Measurements from ENCODE around the gene CHID1.

DNA sequence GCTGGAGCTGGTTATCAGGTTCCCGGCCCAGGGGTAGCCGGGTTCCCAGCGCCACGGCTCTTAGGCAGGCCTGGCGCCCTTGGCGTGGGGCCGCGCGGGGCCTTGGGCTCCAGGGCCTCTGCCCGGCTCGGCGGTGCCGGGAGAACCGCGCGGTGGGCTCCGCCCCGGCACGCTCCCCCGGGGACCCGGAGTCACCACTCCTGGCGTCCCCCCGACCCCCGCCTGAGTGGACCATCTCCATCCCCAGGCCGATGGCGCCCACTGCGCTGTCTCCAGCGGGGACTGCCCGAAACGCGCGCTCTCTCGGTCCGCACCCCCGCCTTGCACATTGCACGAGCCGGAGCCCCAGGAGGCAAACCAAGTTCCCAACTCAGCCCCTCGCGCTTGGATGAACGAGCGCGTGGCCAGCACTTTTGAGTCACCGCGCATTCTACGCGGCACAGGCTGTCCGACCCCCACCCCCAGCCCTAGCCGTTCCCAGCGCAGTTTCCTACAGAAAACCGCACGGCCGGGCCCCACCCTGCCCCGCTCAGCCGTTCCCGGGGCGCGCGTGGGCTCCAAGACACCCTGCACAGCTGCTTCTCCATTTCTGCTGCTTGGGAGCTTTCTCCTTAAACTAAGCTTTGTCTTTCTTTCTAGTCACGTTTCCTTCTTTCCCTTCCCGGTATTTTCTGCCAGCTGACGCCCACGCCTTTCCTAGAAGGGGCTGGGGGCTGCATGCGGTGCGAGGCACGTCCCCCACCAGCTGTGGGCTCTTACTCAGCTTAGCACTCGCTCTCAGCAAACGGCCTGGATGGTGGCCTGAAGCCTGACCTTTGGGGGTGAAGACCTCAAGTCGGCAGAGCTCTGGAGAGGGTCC, 650 bp upstream of the CHID1 start:
- no peak for TF ChIP-seq EZH2 (IDR thresholded peaks at IDR 0.05; ENCODE audit: low read length, missing control alignments)
- TF ChIP-seq, protein P1, sequence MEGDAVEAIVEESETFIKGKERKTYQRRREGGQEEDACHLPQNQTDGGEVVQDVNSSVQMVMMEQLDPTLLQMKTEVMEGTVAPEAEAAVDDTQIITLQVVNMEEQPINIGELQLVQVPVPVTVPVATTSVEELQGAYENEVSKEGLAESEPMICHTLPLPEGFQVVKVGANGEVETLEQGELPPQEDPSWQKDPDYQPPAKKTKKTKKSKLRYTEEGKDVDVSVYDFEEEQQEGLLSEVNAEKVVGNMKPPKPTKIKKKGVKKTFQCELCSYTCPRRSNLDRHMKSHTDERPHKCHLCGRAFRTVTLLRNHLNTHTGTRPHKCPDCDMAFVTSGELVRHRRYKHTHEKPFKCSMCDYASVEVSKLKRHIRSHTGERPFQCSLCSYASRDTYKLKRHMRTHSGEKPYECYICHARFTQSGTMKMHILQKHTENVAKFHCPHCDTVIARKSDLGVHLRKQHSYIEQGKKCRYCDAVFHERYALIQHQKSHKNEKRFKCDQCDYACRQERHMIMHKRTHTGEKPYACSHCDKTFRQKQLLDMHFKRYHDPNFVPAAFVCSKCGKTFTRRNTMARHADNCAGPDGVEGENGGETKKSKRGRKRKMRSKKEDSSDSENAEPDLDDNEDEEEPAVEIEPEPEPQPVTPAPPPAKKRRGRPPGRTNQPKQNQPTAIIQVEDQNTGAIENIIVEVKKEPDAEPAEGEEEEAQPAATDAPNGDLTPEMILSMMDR (conservative IDR thresholded peaks at IDR 0.05 in 1 of 2, IDR thresholded peaks at IDR 0.05 in 1 of 2; ENCODE audit: low read depth in 1 of 2, low read length in 2 of 2): no peak
